Suprapubic skin (tissue), 4 donors: Measurements from ENCODE around the gene DBI. TPM values are rescaled to one million over a fixed set of nuclear protein-coding genes. Genes with fewer than 3 reads are reported as not detected.

Experiments
- DNase-seq, 2 donors: peaks; one replicate each; pipeline ENCODE4 v3.0.0-alpha.2; 2019; ENCODE audit warnings: low spot score in 2 of 2
- H3K27ac ChIP-seq: fragments of 200-600 bp; sonication (generic); one replicate; pipeline ENCODE4 v1.5.1; 2019
- H3K27me3 ChIP-seq: fragments of 200-600 bp; sonication (generic); one replicate; pipeline ENCODE4 v1.5.1; 2019
- H3K36me3 ChIP-seq: fragments of 200-600 bp; sonication (generic); one replicate; pipeline ENCODE4 v1.5.1; 2019
- H3K4me1 ChIP-seq: fragments of 200-600 bp; sonication (generic); one replicate; pipeline ENCODE4 v1.5.1; 2019
- H3K4me3 ChIP-seq: fragments of 200-600 bp; sonication (generic); one replicate; pipeline ENCODE4 v1.5.1; 2019; ENCODE audit warnings: mild to moderate bottlenecking
- H3K9me3 ChIP-seq: fragments of 200-600 bp; sonication (generic); one replicate; pipeline ENCODE4 v1.5.1; 2019
- CTCF ChIP-seq, 2 donors: fragments of 200-600 bp in 1 of 2; fragments of 450-650 bp in 1 of 2; sonication (generic) in 1 of 2; IDR thresholded peaks; one replicate each; pipeline ENCODE4 v1.5.1; 2016 to 2019; ENCODE audit warnings: antibody characterized with exemption in 2 of 2, mild to moderate bottlenecking in 1 of 2, moderate library complexity in 1 of 2
- EP300 ChIP-seq: sonication (generic); formaldehyde crosslinking; IDR thresholded peaks from one replicate; pipeline ENCODE4 v1.6.1; 2017; ENCODE audit warnings: antibody characterized with exemption
- POLR2A ChIP-seq, 2 donors: fragments of 450-650 bp; IDR thresholded peaks; one replicate each; pipeline ENCODE4 v1.6.1; 2017; ENCODE audit warnings: antibody characterized with exemption in 2 of 2, mild to moderate bottlenecking in 2 of 2, moderate library complexity in 2 of 2
- POLR2AphosphoS5 ChIP-seq, 3 donors: sonication (generic); formaldehyde crosslinking; IDR thresholded peaks; one replicate each; pipeline ENCODE4 v1.6.1; 2017; ENCODE audit warnings: antibody characterized with exemption in 3 of 3
- WGBS: methylation state at CpG from one replicate; pipeline ENCODE4 v1.1.5; 2018; 5-methylcytosine and 5-hydroxymethylcytosine counted together
- total RNA-seq, 4 donors: library from RNA; depleted of rRNA; stranded (reverse); fragments of >200 nt; gene quantifications; one replicate each; pipeline ENCODE4 v1.1.0, GENCODE V29; 2016

The DBI gene
- total RNA-seq, 4 donors from 2014 or later, result 242 to 376 (median 273) TPM

- no peak overlapping the region for H3K4me3 ChIP-seq
- no peak for DNase-seq
- no peak overlapping the region for H3K27ac ChIP-seq
- peaks cover 5% of the 10 kb centered on the region for H3K4me1 ChIP-seq
- no peaks in the 10 kb centered on the region for H3K9me3 ChIP-seq
- no peaks in the 10 kb centered on the region for H3K27me3 ChIP-seq
- peaks cover 3% of the 10 kb centered on the region for H3K36me3 ChIP-seq
- 92% methylated on average over 2 of the region's 2 CpGs for WGBS
- no peak for TF ChIP-seq CTCF (IDR thresholded peaks at IDR 0.05)
Measured at GRCh38 chr2:119338272-119338671, 28.5 kb upstream of the DBI start.

GRCh38 chr2:119338826-119339561, 27.8 kb upstream of the DBI start:
- TF ChIP-seq EP300 (no peak), CTCF (IDR thresholded peaks at IDR 0.05) (no peak), POLR2A (IDR thresholded peaks at IDR 0.05) (no peak), POLR2AphosphoS5 (IDR thresholded peaks at IDR 0.05) (no peak)
- Histone ChIP-seq H3K27me3 (no peaks in the 10 kb centered on the region), H3K36me3 (peaks cover 3% of the 10 kb centered on the region), H3K27ac (no peak overlapping the region), H3K9me3 (no peaks in the 10 kb centered on the region), H3K4me3 (no peak overlapping the region), H3K4me1 (peaks cover 12% of the 10 kb centered on the region)
- WGBS, result 70% methylated on average over 6 of the region's 6 CpGs
- DNase-seq, result no peak

DNA sequence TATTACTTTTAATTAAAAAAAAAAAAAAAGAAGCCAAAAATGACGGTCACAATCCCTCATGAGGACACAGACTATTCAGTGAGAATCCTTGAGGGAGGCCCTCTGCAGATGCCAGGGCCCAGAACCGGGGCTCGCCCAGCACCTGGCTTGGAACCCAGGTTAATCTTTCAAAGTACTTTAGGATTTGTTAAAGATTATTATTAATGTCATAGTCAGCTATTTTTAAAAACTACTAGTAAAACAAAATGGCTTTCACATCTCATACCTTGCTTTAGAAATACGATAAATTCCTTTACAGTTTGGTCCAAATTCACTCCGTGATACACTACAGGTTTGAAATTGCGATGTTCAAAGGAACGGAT, 27.2 kb upstream of the DBI start:
- H3K27ac ChIP-seq, result no peak overlapping the region
- no peak for DNase-seq
- WGBS, result 89% methylated on average over 7 of the region's 7 CpGs
- TF ChIP-seq POLR2A (IDR thresholded peaks at IDR 0.05) (no peak), EP300 (no peak)
- no peaks in the 10 kb centered on the region for H3K27me3 ChIP-seq
- no peak overlapping the region for H3K4me3 ChIP-seq
- peaks cover 3% of the 10 kb centered on the region for H3K36me3 ChIP-seq
- H3K9me3 ChIP-seq, result no peaks in the 10 kb centered on the region
- H3K4me1 ChIP-seq, result peaks cover 14% of the 10 kb centered on the region

GRCh38 chr2:119341684-119342083, 25.1 kb upstream of the DBI start:
- WGBS, result 89% methylated on average over 2 of the region's 2 CpGs

GRCh38 chr2:119349289-119349688, 17.5 kb upstream of the DBI start:
- DNase-seq, result no peak
- H3K9me3 ChIP-seq, result no peaks in the 10 kb centered on the region
- H3K27me3 ChIP-seq, result no peaks in the 10 kb centered on the region
- TF ChIP-seq EP300, result no peak
- TF ChIP-seq CTCF (IDR thresholded peaks at IDR 0.05), result no peak
- TF ChIP-seq POLR2A (IDR thresholded peaks at IDR 0.05), result no peak
- no peak for TF ChIP-seq POLR2AphosphoS5 (IDR thresholded peaks at IDR 0.05)
- WGBS, result 63% methylated on average over 6 of the region's 6 CpGs
- H3K4me3 ChIP-seq, result peak overlapping the region; percentile 0
- H3K27ac ChIP-seq, result peak overlapping the region; percentile 84
- no peaks in the 10 kb centered on the region for H3K36me3 ChIP-seq
- peaks cover 35% of the 10 kb centered on the region for H3K4me1 ChIP-seq

More at GRCh38 chr2:119341684-119342083, 25.1 kb upstream of the DBI start:
- H3K27ac ChIP-seq, result no peak overlapping the region
- H3K4me1 ChIP-seq, result peaks cover 21% of the 10 kb centered on the region
- H3K4me3 ChIP-seq, result no peak overlapping the region
- no peaks in the 10 kb centered on the region for H3K27me3 ChIP-seq
- TF ChIP-seq POLR2AphosphoS5 (IDR thresholded peaks at IDR 0.05), result no peak
- TF ChIP-seq EP300, result no peak
- no peak for TF ChIP-seq CTCF (IDR thresholded peaks at IDR 0.05)
- no peak for TF ChIP-seq POLR2A (IDR thresholded peaks at IDR 0.05)
- DNase-seq, result no peak
- peaks cover 3% of the 10 kb centered on the region for H3K36me3 ChIP-seq
- H3K9me3 ChIP-seq, result no peaks in the 10 kb centered on the region
